Measurements from ENCODE around the gene CAPN2. TPM values are rescaled to one million over a fixed set of nuclear protein-coding genes. Genes with fewer than 3 reads are reported as not detected.

CAPN2 gene
- total RNA-seq, 1 donor from 2014 or later, result 281 TPM

GRCh38 chr1:223717695-223718363, 5.5 kb downstream of the CAPN2 start:
- TF ChIP-seq, protein P1, sequence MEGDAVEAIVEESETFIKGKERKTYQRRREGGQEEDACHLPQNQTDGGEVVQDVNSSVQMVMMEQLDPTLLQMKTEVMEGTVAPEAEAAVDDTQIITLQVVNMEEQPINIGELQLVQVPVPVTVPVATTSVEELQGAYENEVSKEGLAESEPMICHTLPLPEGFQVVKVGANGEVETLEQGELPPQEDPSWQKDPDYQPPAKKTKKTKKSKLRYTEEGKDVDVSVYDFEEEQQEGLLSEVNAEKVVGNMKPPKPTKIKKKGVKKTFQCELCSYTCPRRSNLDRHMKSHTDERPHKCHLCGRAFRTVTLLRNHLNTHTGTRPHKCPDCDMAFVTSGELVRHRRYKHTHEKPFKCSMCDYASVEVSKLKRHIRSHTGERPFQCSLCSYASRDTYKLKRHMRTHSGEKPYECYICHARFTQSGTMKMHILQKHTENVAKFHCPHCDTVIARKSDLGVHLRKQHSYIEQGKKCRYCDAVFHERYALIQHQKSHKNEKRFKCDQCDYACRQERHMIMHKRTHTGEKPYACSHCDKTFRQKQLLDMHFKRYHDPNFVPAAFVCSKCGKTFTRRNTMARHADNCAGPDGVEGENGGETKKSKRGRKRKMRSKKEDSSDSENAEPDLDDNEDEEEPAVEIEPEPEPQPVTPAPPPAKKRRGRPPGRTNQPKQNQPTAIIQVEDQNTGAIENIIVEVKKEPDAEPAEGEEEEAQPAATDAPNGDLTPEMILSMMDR (conservative IDR thresholded peaks at IDR 0.05; ENCODE audit: low read depth, low read length), result no peak
- H3K4me3 ChIP-seq (ENCODE audit: low read depth, low read length), result no peak overlapping the region
- DNase-seq (ENCODE audit: low read depth), result no peak

DNA sequence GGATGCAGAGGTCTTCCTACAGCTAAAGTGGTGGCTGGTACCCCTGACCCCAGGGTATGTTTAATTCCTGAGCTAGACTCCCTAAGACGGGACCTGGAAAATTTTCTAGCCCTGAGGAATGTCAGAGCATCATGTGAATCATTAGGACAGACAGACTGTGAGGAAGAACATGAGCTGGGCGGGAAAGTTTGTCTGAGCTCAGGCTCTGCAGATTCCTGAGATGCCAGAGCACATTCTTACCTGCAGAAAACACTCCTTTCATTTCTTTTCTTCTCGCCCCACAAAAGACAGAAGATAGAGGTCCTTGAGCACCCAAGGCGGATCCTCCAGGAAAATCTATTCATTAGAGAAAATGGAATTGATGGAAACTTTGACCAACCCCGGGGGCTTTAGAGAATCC, 6.5 kb downstream of the CAPN2 start:
- TF ChIP-seq, protein P1 (conservative IDR thresholded peaks at IDR 0.05; ENCODE audit: low read depth, low read length), result no peak
- no peak overlapping the region for H3K4me3 ChIP-seq (ENCODE audit: low read depth, low read length)
- DNase-seq (ENCODE audit: low read depth), result no peak

DNA sequence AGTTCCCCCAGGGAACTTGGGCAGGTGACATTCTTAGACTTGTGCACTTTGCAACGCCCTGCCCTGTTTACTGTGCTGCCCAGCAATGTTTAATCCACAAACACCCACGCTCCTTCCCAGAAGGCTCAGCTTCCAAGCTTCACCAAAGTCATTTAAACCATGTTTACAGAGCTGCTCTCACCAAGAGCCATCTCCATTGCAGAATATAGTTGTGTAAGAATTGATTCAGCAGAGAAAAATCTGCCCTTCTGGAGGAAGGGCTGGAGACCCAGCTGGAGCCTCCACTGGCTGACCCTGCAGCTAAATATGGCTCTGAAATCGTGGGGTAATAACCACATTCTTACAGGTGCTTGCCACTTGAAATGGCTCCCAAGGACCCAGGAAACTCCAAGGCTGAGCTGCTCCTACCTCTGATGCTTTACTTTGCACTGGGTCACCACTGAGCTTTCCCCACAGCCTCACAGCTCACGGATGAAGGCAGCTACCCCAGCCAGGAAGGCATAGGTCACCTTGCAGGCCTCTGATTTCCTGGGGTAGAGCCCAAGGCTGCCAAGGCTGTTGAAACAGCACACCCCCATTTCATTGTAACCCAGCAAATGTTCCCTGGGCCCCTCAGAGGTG, 8.7 kb downstream of the CAPN2 start:
- TF ChIP-seq, protein P1 (conservative IDR thresholded peaks at IDR 0.05; ENCODE audit: low read depth, low read length), result no peak

DNA sequence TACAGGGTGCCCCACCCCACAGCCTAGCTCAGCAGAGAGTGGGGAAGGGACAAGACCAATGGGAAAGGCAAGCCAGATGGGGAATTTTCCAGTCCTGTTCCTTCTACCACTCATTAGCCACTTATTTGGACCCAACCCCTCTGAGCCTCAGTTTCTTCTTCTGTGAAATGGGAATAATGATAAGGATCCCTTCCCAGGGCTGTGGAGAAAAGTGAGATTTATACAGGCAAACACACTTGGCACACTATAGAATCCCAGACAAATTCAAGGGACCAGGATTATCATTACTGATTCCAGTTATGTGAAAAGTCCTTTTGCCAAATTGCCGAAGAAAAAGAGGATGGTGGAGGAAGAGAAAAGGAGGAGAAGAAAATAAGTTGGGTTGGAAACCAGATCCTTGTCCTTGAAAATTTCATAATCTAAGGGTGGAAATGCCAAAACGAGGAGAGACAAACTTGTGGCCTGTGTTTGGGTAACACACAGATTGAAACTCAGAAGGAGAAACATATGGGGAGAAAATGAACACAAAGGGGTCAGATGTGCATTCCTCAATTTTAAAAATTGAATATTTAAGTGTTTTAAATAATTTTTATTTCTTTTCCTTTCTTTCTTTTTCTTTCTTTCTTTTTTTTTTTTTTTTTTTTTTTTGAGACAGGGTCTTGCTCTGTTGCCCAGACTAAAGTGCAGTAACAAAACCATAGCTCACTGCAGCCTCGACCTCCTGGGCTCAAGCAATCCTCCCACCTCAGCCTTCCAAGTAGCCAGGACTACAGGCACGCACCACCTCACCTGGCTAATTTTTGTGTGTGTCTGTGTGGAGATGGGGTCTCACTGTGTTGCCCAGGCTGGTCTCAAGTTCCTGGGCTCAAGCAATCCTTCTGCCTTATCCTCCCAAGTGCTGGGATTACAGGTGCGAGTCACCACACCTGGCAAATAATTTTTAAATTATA, 9.6 kb downstream of the CAPN2 start:
- no peak overlapping the region for H3K4me3 ChIP-seq (ENCODE audit: low read depth, low read length)
- DNase-seq (ENCODE audit: low read depth), result no peak
- TF ChIP-seq, protein P1 (conservative IDR thresholded peaks at IDR 0.05; ENCODE audit: low read depth, low read length), result no peak

More for the DNA sequence above, 8.7 kb downstream of the CAPN2 start:
- DNase-seq (ENCODE audit: low read depth), result peak; percentile 83
- no peak overlapping the region for H3K4me3 ChIP-seq (ENCODE audit: low read depth, low read length)

DNA sequence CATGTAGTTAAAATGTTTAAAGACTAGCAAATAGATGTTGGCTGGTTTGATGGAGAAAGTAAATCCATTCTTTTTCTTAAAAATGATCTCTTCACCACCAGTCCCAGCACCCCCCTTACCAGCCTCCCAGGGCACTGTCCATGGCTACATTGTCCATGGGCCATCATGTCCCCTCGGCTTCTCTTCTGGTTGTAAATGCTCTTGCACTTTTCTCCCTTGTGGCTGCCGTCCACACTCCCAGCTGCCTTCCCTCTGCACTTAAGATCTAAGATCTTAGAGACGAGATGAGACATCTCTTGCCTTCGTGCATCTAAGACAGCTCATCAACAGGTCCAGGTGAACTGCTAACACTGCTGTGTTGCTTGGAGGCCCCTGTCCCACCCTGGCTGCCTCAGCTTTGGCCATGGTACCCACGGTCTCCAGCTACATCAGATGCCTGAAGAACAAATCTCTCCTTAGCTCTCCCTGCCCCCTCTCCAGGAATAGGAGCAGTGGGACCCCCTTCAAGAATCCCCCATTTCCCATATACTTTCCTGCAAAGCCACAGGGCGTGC, 11.1 kb downstream of the CAPN2 start:
- H3K4me3 ChIP-seq (ENCODE audit: low read depth, low read length), result no peak overlapping the region
- TF ChIP-seq, protein P1 (conservative IDR thresholded peaks at IDR 0.05; ENCODE audit: low read depth, low read length), result no peak
- no peak for DNase-seq (ENCODE audit: low read depth)

GRCh38 chr1:223724376-223724775, 12.0 kb downstream of the CAPN2 start:
- TF ChIP-seq, protein P1 (conservative IDR thresholded peaks at IDR 0.05; ENCODE audit: low read depth, low read length), result no peak
- no peak overlapping the region for H3K4me3 ChIP-seq (ENCODE audit: low read depth, low read length)
- DNase-seq (ENCODE audit: low read depth), result no peak

All from epithelial cell of proximal tubule (primary cell).